Right renal pelvis (tissue), 4 donors: ENCODE results near the gene MARK3. TPM values are rescaled to one million over a fixed set of nuclear protein-coding genes. Genes with fewer than 3 reads are reported as not detected.

Experiments
- DNase-seq, 4 donors: peaks; one replicate each; pipeline ENCODE4 v3.0.0-alpha.2; 2013; ENCODE audit warnings: low read depth in 4 of 4, low spot score in 3 of 4, missing footprints in 1 of 4
- polyA plus RNA-seq, 4 donors: library from polyadenylated mRNA; unstranded; fragments of 120-200 nt; gene quantifications; one replicate each; pipeline ENCODE4 v1.2.1, GENCODE V29; 2013; ENCODE audit not compliant: insufficient read length in 4 of 4

MARK3 gene
- polyA plus RNA-seq, 4 donors: 80.8 to 104 (median 84.7) TPM

GRCh38 chr14:103545219-103545914, 160.2 kb downstream of the MARK3 start:
- DNase-seq: no peak

- DNase-seq: no peak
Measured at GRCh38 chr14:103545915-103546651, 160.9 kb downstream of the MARK3 start.

GRCh38 chr14:103546652-103547454, 161.6 kb downstream of the MARK3 start:
- DNase-seq: no peak

GRCh38 chr14:103547455-103547940, 162.3 kb downstream of the MARK3 start:
- DNase-seq: no peak

- no peak for DNase-seq
Measured at GRCh38 chr14:103547941-103548462, 162.8 kb downstream of the MARK3 start.

- no peak for DNase-seq
Measured at GRCh38 chr14:103548463-103549351, 163.5 kb downstream of the MARK3 start.

GRCh38 chr14:103549361-103550311, 164.4 kb downstream of the MARK3 start:
- no peak for DNase-seq

GRCh38 chr14:103550451-103551337, 165.5 kb downstream of the MARK3 start:
- no peak for DNase-seq

- no peak for DNase-seq
Measured at GRCh38 chr14:103551338-103551762, 166.1 kb downstream of the MARK3 start.

- DNase-seq: no peak
Measured at GRCh38 chr14:103552011-103552845, 167.0 kb downstream of the MARK3 start.

GRCh38 chr14:103552846-103553210, 167.6 kb downstream of the MARK3 start:
- DNase-seq: no peak

Other genes starting within 250 kb of the MARK3 start
- 100 to 1,000 TPM; 228 to 242 (median 233) TPM for gene EIF5, start 51.2 kb upstream of the MARK3 start, polyA plus RNA-seq
- 100 to 1,000 TPM; 116 to 202 (median 130) TPM for gene CKB, start 137.4 kb downstream of the MARK3 start, polyA plus RNA-seq
- 10 to 100 TPM in 1 of 4 donors, 1 to 10 TPM in 3; 6.6 to 10.3 (median 6.7) TPM for gene TRMT61A, start 143.8 kb downstream of the MARK3 start, polyA plus RNA-seq
- 10 to 100 TPM; 28.3 to 34.1 (median 33.3) TPM for gene BAG5, start 177.2 kb downstream of the MARK3 start, polyA plus RNA-seq
- gene COA8, start 177.5 kb downstream of the MARK3 start, polyA plus RNA-seq: 10 to 100 TPM; 39.8 to 47.1 (median 43.5) TPM
- gene KLC1, start 243.8 kb downstream of the MARK3 start, polyA plus RNA-seq: 10 to 100 TPM; 88.0 to 99.8 (median 92.7) TPM